Cardiac fibroblast (primary cell): ENCODE results near the gene PCARE.

Source experiments
- DNase-seq, 2 donors: peaks; one replicate each; pipeline versions ENCODE4 v3.0.0 to v3.0.0-alpha.2; 2010; ENCODE audit warnings: low read depth in 2 of 2
- H3K4me3 ChIP-seq, 2 donors: replicated peaks in 1 of 2; 1 replicate in 1 of 2; 2 replicates in 1 of 2; pipeline ENCODE4 v1.5.1; 2011; ENCODE audit warnings: low read depth in 2 of 2, low read length in 2 of 2, mild to moderate bottlenecking in 2 of 2, moderate library complexity in 1 of 2
- CTCF ChIP-seq: IDR thresholded peaks from one replicate; pipeline ENCODE4 v1.5.1; 2011; ENCODE audit warnings: low read depth, mild to moderate bottlenecking, low read length, inconsistent platforms

The PCARE gene

DNA sequence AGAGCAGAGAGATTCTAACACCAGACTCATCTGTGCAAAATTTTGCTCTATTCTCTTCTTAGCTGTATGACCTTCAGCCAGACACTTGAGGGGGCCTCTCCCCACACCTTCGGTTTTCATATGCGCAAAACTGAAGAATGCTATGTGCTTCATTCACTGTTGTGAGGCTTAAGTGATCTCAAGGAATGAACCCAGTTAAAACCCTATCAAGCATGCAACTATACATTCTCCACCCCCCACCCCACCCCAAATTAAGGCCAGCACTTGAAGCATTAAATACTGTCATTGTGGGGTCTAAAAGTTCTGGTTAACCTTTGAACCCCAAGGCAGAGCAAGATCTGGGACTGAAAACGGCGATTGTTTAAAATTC lies 10.0 kb downstream of the PCARE start:
- DNase-seq, result no peak
- no peak overlapping the region for H3K4me3 ChIP-seq
- no peak for TF ChIP-seq CTCF

GRCh38 chr2:29063646-29064345 lies 10.5 kb downstream of the PCARE start:
- DNase-seq, result peak; percentile 39 to 83
- no peak overlapping the region for H3K4me3 ChIP-seq
- TF ChIP-seq CTCF, result no peak

DNA sequence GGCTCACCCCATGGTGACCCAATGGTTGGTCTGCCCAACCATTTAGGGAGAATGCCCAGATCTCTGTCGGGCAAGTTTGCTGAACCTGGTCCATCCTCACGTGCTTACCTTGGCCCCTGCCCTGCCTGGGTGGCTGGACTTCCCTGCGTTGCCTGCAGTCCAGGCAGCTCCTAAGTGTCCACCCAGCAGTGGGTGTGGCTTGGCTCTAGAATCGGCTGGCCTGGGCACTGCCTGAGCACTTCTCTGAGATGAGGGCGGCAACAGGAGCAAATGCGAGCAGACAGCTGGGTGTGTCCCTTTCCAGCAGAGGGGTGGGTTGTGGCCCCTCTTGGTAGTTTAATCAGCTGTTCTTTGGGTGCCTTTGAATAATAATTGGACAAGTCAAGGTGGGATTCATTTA lies 11.3 kb downstream of the PCARE start:
- H3K4me3 ChIP-seq, result no peak overlapping the region
- no peak for DNase-seq
- no peak for TF ChIP-seq CTCF

- no peak overlapping the region for H3K4me3 ChIP-seq
- DNase-seq, result no peak
- no peak for TF ChIP-seq CTCF
These were observed 12.0 kb downstream of the PCARE start for GRCh38 chr2:29062371-29062770.

DNA sequence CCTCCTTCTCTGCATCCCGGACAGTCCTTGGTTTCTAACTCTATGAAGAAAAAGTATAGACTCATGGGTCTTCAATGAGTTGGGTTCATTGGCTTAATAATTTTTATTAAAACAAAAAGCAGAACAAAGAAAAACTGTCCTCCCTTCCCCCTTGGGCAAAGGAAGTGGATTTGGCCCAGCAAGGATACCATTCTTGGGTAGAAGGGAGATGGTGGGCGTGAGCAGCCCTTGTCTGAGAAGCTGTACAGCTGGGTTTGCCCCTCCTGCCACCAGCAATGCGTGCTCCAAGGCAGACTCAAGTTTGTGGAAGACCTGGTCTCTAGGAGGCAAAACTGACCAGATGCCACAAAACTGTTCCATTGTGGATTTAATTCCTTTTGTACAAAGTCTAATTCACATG lies 12.7 kb downstream of the PCARE start:
- no peak for DNase-seq
- H3K4me3 ChIP-seq, result no peak overlapping the region
- TF ChIP-seq CTCF, result no peak

DNA sequence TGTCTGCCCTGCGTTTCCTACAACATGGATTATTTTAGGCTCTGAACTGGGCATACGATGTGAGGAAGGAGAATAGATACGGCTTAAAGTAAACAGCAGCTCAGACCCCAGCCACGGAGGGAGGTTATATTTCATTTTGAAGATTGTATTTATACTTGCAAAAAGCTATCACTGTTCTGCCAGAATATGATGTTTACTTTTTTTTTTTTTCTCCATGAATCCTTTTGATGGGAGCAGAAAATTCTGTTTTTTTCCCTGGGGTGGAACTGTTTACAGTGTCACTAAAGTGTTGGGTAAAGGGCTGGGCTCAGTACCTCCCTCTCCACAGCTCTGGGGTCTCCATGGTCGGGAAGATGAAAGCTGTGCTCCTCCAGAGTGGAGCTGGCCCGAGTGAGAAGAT lies 13.1 kb downstream of the PCARE start:
- TF ChIP-seq CTCF, result no peak
- DNase-seq, result no peak

DNA sequence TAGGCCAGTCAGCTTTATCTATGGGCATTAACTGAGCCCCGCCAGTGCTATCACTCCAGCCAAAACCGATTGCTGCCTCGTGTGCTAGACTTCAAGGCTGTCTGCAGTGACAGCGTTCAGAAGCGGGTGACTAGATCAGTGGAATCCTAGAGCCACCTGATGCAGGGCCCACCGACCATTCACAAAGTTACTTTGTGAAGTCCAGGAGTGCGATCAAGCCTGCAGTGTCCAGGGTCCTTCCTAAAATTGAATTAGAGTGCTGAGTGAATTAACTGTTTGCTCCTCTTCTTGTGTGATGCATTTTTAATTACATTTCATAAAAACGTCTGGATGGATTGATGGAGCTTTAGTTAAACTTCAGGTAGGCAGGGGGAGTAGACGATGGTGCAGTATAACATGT lies 13.9 kb downstream of the PCARE start:
- no peak for TF ChIP-seq CTCF
- DNase-seq, result no peak
- no peak overlapping the region for H3K4me3 ChIP-seq

More for the DNA sequence above, 13.1 kb downstream of the PCARE start:
- H3K4me3 ChIP-seq, result no peak overlapping the region
